ENCODE measurements around the gene GARIN5B. TPM values are rescaled to one million over a fixed set of nuclear protein-coding genes. Genes with fewer than 3 reads are reported as not detected.

The GARIN5B gene
- total RNA-seq, 1 donor from 2014 or later: not detected

DNA sequence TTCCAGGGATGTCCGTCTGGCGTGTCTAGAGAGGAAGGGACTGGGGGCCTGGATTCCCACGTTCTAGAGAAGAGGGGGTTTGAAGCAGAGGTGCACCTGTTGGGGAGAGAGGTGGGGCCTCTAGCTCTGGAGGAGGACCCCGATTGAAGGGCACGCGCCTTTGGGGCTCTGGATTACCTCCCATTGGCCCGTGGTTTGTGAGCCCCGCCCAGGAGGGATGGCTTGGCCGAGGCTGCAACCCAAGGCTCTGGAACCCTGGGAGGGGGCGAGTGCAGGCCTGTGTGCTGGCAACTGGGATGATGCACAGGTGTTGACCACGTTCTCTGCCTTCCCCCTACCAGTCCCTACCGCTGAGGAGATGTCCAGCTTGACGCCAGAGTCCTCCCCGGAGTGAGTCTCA lies 58.1 kb downstream of the GARIN5B start:
- no peaks in the 10 kb centered on the region for H3K4me1 Mint-ChIP-seq (ENCODE audit: low read depth)
- no peak overlapping the region for H3K4me3 Mint-ChIP-seq (ENCODE audit: low read depth)
- no peak for DNase-seq (ENCODE audit: low spot score, unreplicated experiment)
- no peaks in the 10 kb centered on the region for H3K9me3 Mint-ChIP-seq (ENCODE audit: low read depth)
- TF ChIP-seq CTCF (IDR thresholded peaks at IDR 0.05; ENCODE audit: unreplicated experiment): no peak
- H3K27me3 Mint-ChIP-seq: no peaks in the 10 kb centered on the region
- H3K36me3 Mint-ChIP-seq (ENCODE audit: insufficient read depth): peaks cover 16% of the 10 kb centered on the region
- H3K27ac Mint-ChIP-seq: no peak overlapping the region

Other genes starting within 250 kb of the GARIN5B start
- gene PPP1R12C, start 245.6 kb downstream of the GARIN5B start, total RNA-seq: 110 and 118 TPM in 2 replicates
- gene TNNT1, start 214.1 kb downstream of the GARIN5B start, total RNA-seq: 4.6 and 5.5 TPM in 2 replicates
- gene TNNI3, start 205.5 kb downstream of the GARIN5B start, total RNA-seq: 5.5 and 6.0 TPM in 2 replicates
- 14.9 and 18.4 TPM in 2 replicates for gene DNAAF3, start 196.6 kb downstream of the GARIN5B start, total RNA-seq
- 4.3 and 4.8 TPM in 2 replicates for gene SYT5, start 183.0 kb downstream of the GARIN5B start, total RNA-seq
- 0.43 and 1.6 TPM in 2 replicates for gene PTPRH, start 153.8 kb downstream of the GARIN5B start, total RNA-seq
- gene TMEM86B, start 134.5 kb downstream of the GARIN5B start, total RNA-seq: 10.0 and 12.0 TPM in 2 replicates
- gene PPP6R1, start 104.2 kb downstream of the GARIN5B start, total RNA-seq: 70.9 and 72.3 TPM in 2 replicates
- gene HSPBP1, start 83.2 kb downstream of the GARIN5B start, total RNA-seq: 46.1 and 46.9 TPM in 2 replicates
- gene BRSK1, start 79.3 kb downstream of the GARIN5B start, total RNA-seq: 67.6 and 68.7 TPM in 2 replicates
- gene TMEM150B, start 37.9 kb downstream of the GARIN5B start, total RNA-seq: not detected in 2 replicates
- 68.4 and 68.6 TPM in 2 replicates for gene KMT5C, start 23.4 kb downstream of the GARIN5B start, total RNA-seq
- gene COX6B2, start 8.5 kb downstream of the GARIN5B start, total RNA-seq: not detected in 2 replicates
- gene IL11, start 7.2 kb upstream of the GARIN5B start, total RNA-seq: 2.2 and 2.8 TPM in 2 replicates
- 2.3 and 4.3 TPM in 2 replicates for gene TMEM190, start 13.6 kb upstream of the GARIN5B start, total RNA-seq
- 5.0 and 5.6 TPM in 2 replicates for gene TMEM238, start 21.0 kb upstream of the GARIN5B start, total RNA-seq
- 1,450 and 1,547 TPM in 2 replicates for gene RPL28, start 22.7 kb upstream of the GARIN5B start, total RNA-seq
- gene UBE2S, start 44.5 kb upstream of the GARIN5B start, total RNA-seq: 69.9 and 77.2 TPM in 2 replicates
- 0.10 TPM in 1 of 2 replicates, not detected in the other for gene SHISA7, start 80.0 kb upstream of the GARIN5B start, total RNA-seq
- 36.3 and 36.6 TPM in 2 replicates for gene ISOC2, start 98.4 kb upstream of the GARIN5B start, total RNA-seq
- gene C19orf85, start 101.5 kb upstream of the GARIN5B start, total RNA-seq: not detected in 2 replicates
- gene ZNF628, start 113.4 kb upstream of the GARIN5B start, total RNA-seq: 12.9 and 16.8 TPM in 2 replicates
- gene NAT14, start 121.9 kb upstream of the GARIN5B start, total RNA-seq: 62.6 and 69.7 TPM in 2 replicates
- 1.1 and 1.6 TPM in 2 replicates for gene SSC5D, start 125.2 kb upstream of the GARIN5B start, total RNA-seq
- gene SBK2, start 173.9 kb upstream of the GARIN5B start, total RNA-seq: 1.9 and 2.3 TPM in 2 replicates
- gene SBK3, start 182.3 kb upstream of the GARIN5B start, total RNA-seq: 0.64 TPM in 1 of 2 replicates, not detected in the other
- 26.6 and 29.1 TPM in 2 replicates for gene ZNF579, start 217.6 kb upstream of the GARIN5B start, total RNA-seq
- gene FIZ1, start 236.3 kb upstream of the GARIN5B start, total RNA-seq: 35.5 and 39.0 TPM in 2 replicates
- gene ZNF524, start 237.0 kb upstream of the GARIN5B start, total RNA-seq: 7.9 and 8.5 TPM in 2 replicates
- gene ZNF865, start 242.4 kb upstream of the GARIN5B start, total RNA-seq: 19.0 and 19.9 TPM in 2 replicates

All from progenitor cell of endocrine pancreas (in vitro differentiated cells).